Measurements from ENCODE around the gene WWC2.

Gene WWC2

GRCh38 chr4:183304538-183304937, 205.5 kb downstream of the WWC2 start:
- no peaks in the 10 kb centered on the region for H3K9me3 ChIP-seq
- H3K27ac ChIP-seq: no peak overlapping the region
- H3K4me3 ChIP-seq: no peak overlapping the region
- H3K27me3 ChIP-seq: no peaks in the 10 kb centered on the region
- intact Hi-C loops (cut with DNase I; ENCODE audit: low total_unique reads): no loop called here
- no peak for TF ChIP-seq CTCF (IDR thresholded peaks at IDR 0.05)
- no peaks in the 10 kb centered on the region for H3K4me1 ChIP-seq
- DNase-seq: no peak
- H3K36me3 ChIP-seq: peaks cover 7 to 19% (median 16%) of the 10 kb centered on the region in 3 donors

DNA sequence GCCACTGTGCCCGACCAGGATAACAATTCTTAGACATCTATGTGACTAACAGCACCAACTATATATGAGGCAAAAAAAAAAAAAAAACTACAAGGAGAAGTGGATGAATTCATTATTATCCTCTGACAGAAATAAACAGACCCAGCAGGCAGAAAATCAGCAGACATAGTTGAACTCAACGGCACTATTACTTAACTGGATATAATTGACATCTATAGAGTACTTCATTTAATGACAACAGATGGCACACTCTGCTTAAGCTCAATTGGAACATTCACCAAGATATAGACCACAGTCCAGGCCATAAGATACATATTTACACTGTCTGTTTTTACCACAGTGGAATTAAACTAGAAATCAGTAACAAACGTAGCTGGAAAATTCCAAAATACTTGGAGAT, 207.8 kb downstream of the WWC2 start:
- Histone ChIP-seq H3K27me3 (no peaks in the 10 kb centered on the region), H3K36me3 (peaks cover 0 to 20% (median 16%) of the 10 kb centered on the region in 3 donors), H3K4me3 (no peak overlapping the region), H3K4me1 (no peaks in the 10 kb centered on the region), H3K9me3 (no peaks in the 10 kb centered on the region), H3K27ac (no peak overlapping the region)
- DNase-seq: no peak
- intact Hi-C loops (cut with DNase I; ENCODE audit: low total_unique reads): no loop called here
- TF ChIP-seq CTCF (IDR thresholded peaks at IDR 0.05): no peak

DNA sequence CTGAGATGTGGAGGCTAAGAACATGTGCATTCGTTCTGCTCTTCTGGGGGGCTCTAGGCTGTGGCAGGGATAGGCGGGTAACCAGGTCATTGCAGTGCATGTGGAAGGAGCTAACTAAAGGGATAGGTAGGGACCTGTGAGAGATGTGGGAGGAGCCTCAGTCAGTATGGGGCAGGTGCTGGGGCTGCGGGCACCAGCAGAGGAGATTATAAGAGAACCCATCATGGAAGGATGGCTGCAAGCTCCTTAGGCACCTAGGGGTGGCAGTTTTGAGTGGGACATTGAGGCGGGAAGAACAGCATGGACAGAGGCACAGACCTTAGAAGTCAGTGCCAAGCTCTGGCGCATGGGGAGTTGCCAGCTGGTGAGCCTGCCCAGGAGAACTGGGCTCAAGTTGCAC, 213.8 kb downstream of the WWC2 start:
- no peak for TF ChIP-seq CTCF (IDR thresholded peaks at IDR 0.05)
- no peak for DNase-seq
- peaks cover 33 to 48% (median 44%) of the 10 kb centered on the region in 3 donors for H3K36me3 ChIP-seq
- intact Hi-C loops (cut with DNase I; ENCODE audit: low total_unique reads): no loop called here
- no peaks in the 10 kb centered on the region for H3K4me1 ChIP-seq
- no peak overlapping the region for H3K27ac ChIP-seq
- H3K4me3 ChIP-seq: no peak overlapping the region
- H3K9me3 ChIP-seq: no peaks in the 10 kb centered on the region
- H3K27me3 ChIP-seq: no peaks in the 10 kb centered on the region

DNA sequence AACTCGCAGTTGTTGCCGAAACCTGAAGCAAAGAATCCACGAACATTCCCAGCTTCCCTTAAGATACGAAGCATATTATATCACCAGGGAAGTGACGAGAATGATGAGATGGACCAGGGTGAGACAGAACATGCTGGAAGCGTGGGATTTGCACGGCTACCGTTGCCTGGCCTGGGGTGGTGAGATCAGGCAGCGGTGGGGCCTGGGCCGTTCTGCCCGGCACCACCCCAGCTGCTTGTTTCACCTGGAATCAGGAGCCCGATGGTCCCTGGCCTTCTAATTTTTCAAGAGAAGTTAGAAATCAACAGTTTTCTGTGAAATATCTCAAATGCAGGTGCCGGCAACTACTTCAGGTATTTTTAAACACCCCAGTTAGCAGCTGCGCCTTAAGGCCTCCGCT, 215.3 kb downstream of the WWC2 start:
- intact Hi-C loops (cut with DNase I; ENCODE audit: low total_unique reads): no loop called here
- no peaks in the 10 kb centered on the region for H3K27me3 ChIP-seq
- H3K36me3 ChIP-seq: peaks cover 33 to 57% (median 46%) of the 10 kb centered on the region in 3 donors
- no peak for TF ChIP-seq CTCF (IDR thresholded peaks at IDR 0.05)
- no peaks in the 10 kb centered on the region for H3K9me3 ChIP-seq
- no peaks in the 10 kb centered on the region for H3K4me1 ChIP-seq
- no peak overlapping the region for H3K4me3 ChIP-seq
- DNase-seq: no peak
- H3K27ac ChIP-seq: no peak overlapping the region

DNA sequence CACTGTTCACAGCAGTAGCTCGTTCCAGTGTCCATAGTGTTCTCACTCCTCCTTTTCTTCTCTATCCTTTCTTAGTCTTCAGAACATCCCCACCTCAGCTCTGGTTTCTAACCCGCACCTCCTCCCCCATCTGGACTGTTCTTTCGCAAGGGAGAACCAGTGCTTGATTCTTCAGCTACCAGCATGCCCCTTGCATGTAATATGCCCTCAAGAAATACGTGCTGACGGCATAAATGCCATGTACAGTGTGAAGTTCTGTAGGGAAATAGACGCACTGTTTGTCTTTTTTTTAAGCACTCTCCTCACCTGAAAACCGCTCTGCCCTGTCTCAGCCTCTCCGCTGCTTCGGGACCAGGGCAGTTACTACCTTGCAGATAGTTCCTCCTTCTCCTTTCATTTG, 215.7 kb downstream of the WWC2 start:
- Histone ChIP-seq H3K9me3 (no peaks in the 10 kb centered on the region), H3K4me1 (no peaks in the 10 kb centered on the region), H3K27me3 (no peaks in the 10 kb centered on the region), H3K36me3 (peaks cover 33 to 57% (median 48%) of the 10 kb centered on the region in 3 donors), H3K27ac (no peak overlapping the region), H3K4me3 (no peak overlapping the region)
- intact Hi-C loops (cut with DNase I; ENCODE audit: low total_unique reads): no loop called here
- no peak for DNase-seq
- no peak for TF ChIP-seq CTCF (IDR thresholded peaks at IDR 0.05)

- no peaks in the 10 kb centered on the region for H3K9me3 ChIP-seq
- H3K27ac ChIP-seq: no peak overlapping the region
- intact Hi-C loops (cut with DNase I; ENCODE audit: low total_unique reads): no loop called here
- H3K27me3 ChIP-seq: no peaks in the 10 kb centered on the region
- H3K4me1 ChIP-seq: no peaks in the 10 kb centered on the region
- no peak for TF ChIP-seq CTCF (IDR thresholded peaks at IDR 0.05)
- H3K36me3 ChIP-seq: peaks cover 22 to 40% (median 28%) of the 10 kb centered on the region in 3 donors
- H3K4me3 ChIP-seq: no peak overlapping the region
- DNase-seq: no peak
These were observed 219.6 kb downstream of the WWC2 start for GRCh38 chr4:183318656-183319055.
